ENCODE measurements around the gene PPP2R1B. TPM values are rescaled to one million over a fixed set of nuclear protein-coding genes. Genes with fewer than 3 reads are reported as not detected.

PPP2R1B gene
- total and polyA plus RNA-seq, 2 donors (not counting 1 experiment from before 2014, with no cell fraction given): 8.2 to 37.0 TPM

DNA sequence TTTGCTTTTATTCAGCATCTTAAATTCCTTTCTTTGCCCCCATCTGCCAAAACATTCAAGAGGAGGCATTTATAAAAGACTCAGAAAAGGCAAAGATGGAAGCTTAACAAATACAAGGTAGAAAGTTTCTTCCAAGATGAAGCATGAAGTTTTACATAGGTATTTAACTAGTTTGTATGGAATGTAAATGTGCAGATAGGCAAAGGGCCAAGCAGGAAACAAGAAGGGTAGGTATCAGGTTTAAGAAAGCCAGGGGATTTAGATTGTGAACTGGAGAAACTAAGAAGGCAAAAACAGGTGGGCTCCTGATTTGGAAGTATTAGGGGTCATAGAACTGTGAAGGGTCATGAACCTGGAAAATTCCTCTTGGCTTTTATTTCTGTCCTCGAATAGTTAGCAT lies 62.6 kb downstream of the PPP2R1B start:
- H3K27ac Mint-ChIP-seq: no peak overlapping the region
- no peaks in the 10 kb centered on the region for H3K9me3 Mint-ChIP-seq (ENCODE audit: insufficient read depth)
- no peak for ATAC-seq (ENCODE audit: low read depth)
- Histone ChIP-seq H3K79me2 (ENCODE audit: control insufficient read depth, insufficient read depth, low read length) (no peaks in the 10 kb centered on the region), H3K9me3 (ENCODE audit: control extremely low read depth in 1 of 3, control insufficient read depth in 2 of 3, insufficient read depth in 1 of 3, low read length in 2 of 3) (no peaks in the 10 kb centered on the region), H3K9ac (ENCODE audit: low read length) (no peak overlapping the region), H3K27me3 (replicated peaks in 1 of 4; ENCODE audit: control extremely low read depth in 1 of 4, control insufficient read depth in 3 of 4, insufficient read depth in 4 of 4, low read length in 3 of 4) (no peaks in the 10 kb centered on the region), H3K4me1 (ENCODE audit: control insufficient read depth in 2 of 2, insufficient read depth in 2 of 2, low read length in 2 of 2) (no peaks in the 10 kb centered on the region), H3K27ac (ENCODE audit: low read length in 2 of 2) (no peak overlapping the region), H3K4me2 (replicated peaks; ENCODE audit: low read depth, low read length, poor library complexity, severe bottlenecking) (no peak overlapping the region), H2AFZ (ENCODE audit: insufficient read depth, low read depth, low read length, poor library complexity, severe bottlenecking) (no peak overlapping the region), H3K4me3 (ENCODE audit: control extremely low read depth in 1 of 5, extremely low read depth in 1 of 5, insufficient read depth in 1 of 5, low read depth in 2 of 5, low read length in 4 of 5) (no peak overlapping the region), H4K20me1 (ENCODE audit: control insufficient read depth, insufficient read depth, low read length, poor library complexity, severe bottlenecking) (no peaks in the 10 kb centered on the region), H3K36me3 (replicated peaks in 1 of 2; ENCODE audit: control extremely low read depth in 1 of 2, control insufficient read depth in 1 of 2, extremely low read depth in 1 of 2, insufficient read depth in 2 of 2, low read length in 1 of 2) (peaks cover 0 to 46% of the 10 kb centered on the region in 2 experiments)
- H3K27me3 Mint-ChIP-seq: no peaks in the 10 kb centered on the region
- H3K4me1 Mint-ChIP-seq: no peaks in the 10 kb centered on the region
- intact Hi-C loops (cut with micrococcal nuclease): no loop called here
- DNase-seq: no peak
- WGBS (ENCODE audit: insufficient coverage): 100% methylated on average over 1 of the region's 1 CpG
- TF ChIP-seq CTCF (IDR thresholded peaks at IDR 0.05) (no peak), EZH2 (IDR thresholded peaks at IDR 0.05; ENCODE audit: borderline replicate concordance, insufficient read depth, low read depth, low read length, poor library complexity, severe bottlenecking) (no peak)
- CTCF ChIA-PET: no interaction called here
- POLR2A ChIA-PET: no interaction called here
- H3K4me3 Mint-ChIP-seq: no peak overlapping the region

DNA sequence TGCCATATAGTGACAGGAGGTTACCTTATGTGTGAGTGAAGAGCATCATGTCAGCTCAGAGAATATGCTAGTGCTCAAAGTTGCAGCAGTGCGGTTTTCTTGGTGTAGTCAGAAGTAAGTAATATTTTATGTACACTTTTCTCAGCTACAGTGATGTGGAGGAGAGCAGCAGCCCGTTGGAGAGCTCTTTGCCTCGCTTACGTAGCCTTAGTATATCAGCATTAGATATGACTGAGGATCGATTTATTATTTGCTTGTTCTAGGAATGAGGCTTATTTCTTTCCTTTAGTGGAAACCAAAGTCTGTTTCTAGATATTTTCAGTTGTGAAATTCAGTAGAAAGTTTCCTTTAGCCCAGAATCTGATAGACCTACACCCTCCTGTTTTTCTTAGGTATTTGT lies 63.6 kb downstream of the PPP2R1B start:
- Histone ChIP-seq H3K4me2 (replicated peaks; ENCODE audit: low read depth, low read length, poor library complexity, severe bottlenecking) (no peak overlapping the region), H3K9ac (ENCODE audit: low read length) (no peak overlapping the region), H3K9me3 (ENCODE audit: control extremely low read depth in 1 of 3, control insufficient read depth in 2 of 3, insufficient read depth in 1 of 3, low read length in 2 of 3) (no peaks in the 10 kb centered on the region), H4K20me1 (ENCODE audit: control insufficient read depth, insufficient read depth, low read length, poor library complexity, severe bottlenecking) (no peaks in the 10 kb centered on the region), H3K36me3 (replicated peaks in 1 of 2; ENCODE audit: control extremely low read depth in 1 of 2, control insufficient read depth in 1 of 2, extremely low read depth in 1 of 2, insufficient read depth in 2 of 2, low read length in 1 of 2) (peaks cover 0 to 40% of the 10 kb centered on the region in 2 experiments), H3K4me3 (ENCODE audit: control extremely low read depth in 1 of 5, extremely low read depth in 1 of 5, insufficient read depth in 1 of 5, low read depth in 2 of 5, low read length in 4 of 5) (no peak overlapping the region), H3K79me2 (ENCODE audit: control insufficient read depth, insufficient read depth, low read length) (no peaks in the 10 kb centered on the region), H2AFZ (ENCODE audit: insufficient read depth, low read depth, low read length, poor library complexity, severe bottlenecking) (no peak overlapping the region), H3K27me3 (replicated peaks in 1 of 4; ENCODE audit: control extremely low read depth in 1 of 4, control insufficient read depth in 3 of 4, insufficient read depth in 4 of 4, low read length in 3 of 4) (no peaks in the 10 kb centered on the region), H3K27ac (ENCODE audit: low read length in 2 of 2) (no peak overlapping the region), H3K4me1 (ENCODE audit: control insufficient read depth in 2 of 2, insufficient read depth in 2 of 2, low read length in 2 of 2) (no peaks in the 10 kb centered on the region)
- peaks cover 5% of the 10 kb centered on the region for H3K4me1 Mint-ChIP-seq
- POLR2A ChIA-PET: no interaction called here
- no CpG with 5 or more reads among the region's 5 CpGs for WGBS (ENCODE audit: insufficient coverage)
- ATAC-seq (ENCODE audit: low read depth) (no peak), DNase-seq (no peak)
- TF ChIP-seq CTCF (IDR thresholded peaks at IDR 0.05) (no peak), EZH2 (IDR thresholded peaks at IDR 0.05; ENCODE audit: borderline replicate concordance, insufficient read depth, low read depth, low read length, poor library complexity, severe bottlenecking) (no peak)
- CTCF ChIA-PET: no interaction called here
- no peaks in the 10 kb centered on the region for H3K9me3 Mint-ChIP-seq (ENCODE audit: insufficient read depth)
- no peak overlapping the region for H3K27ac Mint-ChIP-seq
- H3K27me3 Mint-ChIP-seq: no peaks in the 10 kb centered on the region
- intact Hi-C loops (cut with micrococcal nuclease): no loop called here
- no peak overlapping the region for H3K4me3 Mint-ChIP-seq
